Activated CD4-positive, alpha-beta memory T cell treated with anti-CD3 and anti-CD28 coated beads for 36 hours (primary cell): ENCODE data around the gene OR2L13. TPM values are rescaled to one million over a fixed set of nuclear protein-coding genes. Genes with fewer than 3 reads are reported as not detected.

Experiments
- CTCF ChIA-PET: fragments of 350-600 bp; sonication (Branson Sonifier 250); formaldehyde crosslinking; loops from one replicate; lab custom pipeline; 2021; ENCODE audit warnings: antibody characterized with exemption, inconsistent platforms; lab: Charles Lee
- POLR2A ChIA-PET: fragments of 350-600 bp; sonication (Branson Sonifier 250); formaldehyde crosslinking; loops from one replicate; lab custom pipeline; 2021; ENCODE audit warnings: antibody characterized with exemption; lab: Charles Lee
- DNase-seq: peaks from one replicate; pipeline ENCODE4 v3.0.0-alpha.2; 2020
- H3K27ac Mint-ChIP-seq: one replicate; pipeline ENCODE4 v1.8.0; 2021; ENCODE audit warnings: mixed read lengths
- H3K27me3 Mint-ChIP-seq: one replicate; pipeline ENCODE4 v1.8.0; 2021; ENCODE audit warnings: mixed read lengths
- H3K36me3 Mint-ChIP-seq: one replicate; pipeline ENCODE4 v1.8.0; 2021; ENCODE audit warnings: mixed read lengths
- H3K4me1 Mint-ChIP-seq: one replicate; pipeline ENCODE4 v1.8.0; 2021; ENCODE audit warnings: low read depth, mixed read lengths
- H3K4me3 Mint-ChIP-seq: one replicate; pipeline ENCODE4 v1.8.0; 2021; ENCODE audit warnings: mild to moderate bottlenecking, mixed read lengths
- H3K9me3 Mint-ChIP-seq: one replicate; pipeline ENCODE4 v1.8.0; 2021; ENCODE audit warnings: mixed read lengths
- intact Hi-C: fragments of 100-400 bp; cut with micrococcal nuclease; formaldehyde crosslinking; loops from one replicate; pipeline ENCODE4 v1.15.1; 2023
- total RNA-seq, 2 experiments: library from RNA; stranded (reverse); gene quantifications; one replicate each; pipeline ENCODE4 v1.2.3, GENCODE V29; 2021

The OR2L13 gene
- total RNA-seq, 2 experiments from 2014 or later: not detected

DNA sequence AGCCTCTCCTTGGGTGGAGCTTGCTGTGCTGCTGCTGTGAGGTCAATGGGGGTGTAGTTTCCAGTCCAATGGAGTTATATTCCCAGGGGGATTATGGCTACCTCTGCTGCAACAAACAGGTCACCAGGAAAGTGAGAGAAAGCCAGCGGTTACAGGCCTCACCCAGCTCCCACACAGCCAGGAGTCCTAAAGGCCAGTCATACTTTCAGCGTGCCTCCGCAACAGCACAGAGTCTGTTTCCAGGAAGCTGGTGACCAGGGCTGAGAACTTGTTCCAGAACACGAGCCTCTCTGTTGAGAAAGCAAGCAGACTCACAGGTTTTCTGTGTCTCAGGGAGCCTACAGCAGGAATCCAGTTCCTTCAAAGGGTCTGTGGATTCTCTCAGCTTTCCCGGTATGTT, 32.7 kb downstream of the OR2L13 start:
- DNase-seq: no peak
- H3K4me3 Mint-ChIP-seq: no peak overlapping the region
- peaks cover 16% of the 10 kb centered on the region for H3K9me3 Mint-ChIP-seq
- intact Hi-C loops: no loop called here
- H3K27me3 Mint-ChIP-seq: no peaks in the 10 kb centered on the region
- CTCF ChIA-PET: no interaction called here
- no peak overlapping the region for H3K27ac Mint-ChIP-seq
- H3K36me3 Mint-ChIP-seq: no peaks in the 10 kb centered on the region
- no peaks in the 10 kb centered on the region for H3K4me1 Mint-ChIP-seq
- POLR2A ChIA-PET: no interaction called here

DNA sequence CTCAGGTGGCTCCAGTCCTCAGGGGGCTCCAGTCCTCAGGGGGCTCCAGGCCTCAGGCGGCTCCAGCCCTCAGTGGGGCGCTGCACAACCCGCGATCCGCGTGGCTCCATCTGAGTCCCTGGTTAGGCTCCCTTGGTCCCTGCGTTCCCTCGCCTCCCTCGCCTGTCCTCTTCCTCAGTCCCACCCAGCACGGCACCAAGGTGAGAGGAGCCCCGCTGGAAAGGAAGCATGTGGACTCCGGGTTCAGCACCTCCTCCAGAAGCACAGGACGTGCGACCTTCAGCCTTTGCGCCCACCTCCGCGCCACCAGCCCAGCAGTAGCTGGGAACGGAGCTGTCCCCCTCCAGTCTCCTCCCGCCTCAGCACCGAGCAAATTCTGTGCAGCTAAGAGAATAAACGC, 41.8 kb downstream of the OR2L13 start:
- DNase-seq: no peak
- ChIA-PET POLR2A (no interaction called here), CTCF (no interaction called here)
- Mint-ChIP-seq H3K36me3 (no peaks in the 10 kb centered on the region), H3K9me3 (peaks cover 2% of the 10 kb centered on the region), H3K27me3 (no peaks in the 10 kb centered on the region), H3K4me3 (no peak overlapping the region), H3K27ac (no peak overlapping the region), H3K4me1 (no peaks in the 10 kb centered on the region)
- intact Hi-C loops: no loop called here

DNA sequence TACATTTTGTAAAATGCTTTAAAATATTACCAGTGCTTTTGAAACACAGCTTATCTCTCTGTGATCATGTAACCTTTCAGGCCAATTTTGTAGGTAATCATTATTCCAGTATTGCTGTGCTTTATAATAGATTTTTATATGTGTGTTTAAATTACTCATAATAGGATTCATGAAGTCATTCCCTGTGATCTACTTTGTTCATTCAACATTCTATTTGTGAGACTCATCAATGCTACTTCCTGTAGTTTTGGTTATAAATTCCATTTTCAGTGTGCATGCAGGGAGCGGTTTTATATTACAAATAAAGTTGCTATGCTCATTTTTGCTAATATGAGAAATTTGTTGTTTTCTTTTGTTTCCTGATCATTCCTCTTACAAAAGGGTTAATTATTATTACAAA, 45.9 kb downstream of the OR2L13 start:
- H3K27me3 Mint-ChIP-seq: no peaks in the 10 kb centered on the region
- intact Hi-C loops: no loop called here
- no peak overlapping the region for H3K4me3 Mint-ChIP-seq
- peaks cover 3% of the 10 kb centered on the region for H3K9me3 Mint-ChIP-seq
- H3K36me3 Mint-ChIP-seq: no peaks in the 10 kb centered on the region
- CTCF ChIA-PET: no interaction called here
- no peak overlapping the region for H3K27ac Mint-ChIP-seq
- no peak for DNase-seq
- no peaks in the 10 kb centered on the region for H3K4me1 Mint-ChIP-seq
- POLR2A ChIA-PET: no interaction called here

DNA sequence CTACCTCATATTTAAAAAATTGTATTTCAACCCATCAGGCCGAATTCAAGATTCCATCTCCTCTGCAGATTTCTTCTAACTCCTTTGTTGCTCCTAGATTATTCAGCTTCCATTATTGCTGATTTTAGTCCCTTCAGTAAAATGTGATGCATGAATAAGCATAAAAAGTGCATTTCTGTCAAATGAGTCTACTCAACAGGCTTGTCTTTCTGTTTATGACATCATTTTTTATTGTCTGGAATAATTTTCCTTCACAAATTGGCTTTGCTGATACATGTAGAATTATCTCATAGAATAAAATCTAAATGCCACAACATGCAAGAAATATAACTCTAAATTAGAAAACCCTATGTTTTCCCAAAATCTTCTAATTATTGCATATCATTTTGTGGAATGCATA, 48.3 kb downstream of the OR2L13 start:
- Mint-ChIP-seq H3K27ac (no peak overlapping the region), H3K4me3 (no peak overlapping the region), H3K9me3 (peaks cover 12% of the 10 kb centered on the region), H3K27me3 (no peaks in the 10 kb centered on the region), H3K4me1 (no peaks in the 10 kb centered on the region), H3K36me3 (no peaks in the 10 kb centered on the region)
- ChIA-PET CTCF (no interaction called here), POLR2A (no interaction called here)
- intact Hi-C loops: no loop called here
- DNase-seq: no peak

DNA sequence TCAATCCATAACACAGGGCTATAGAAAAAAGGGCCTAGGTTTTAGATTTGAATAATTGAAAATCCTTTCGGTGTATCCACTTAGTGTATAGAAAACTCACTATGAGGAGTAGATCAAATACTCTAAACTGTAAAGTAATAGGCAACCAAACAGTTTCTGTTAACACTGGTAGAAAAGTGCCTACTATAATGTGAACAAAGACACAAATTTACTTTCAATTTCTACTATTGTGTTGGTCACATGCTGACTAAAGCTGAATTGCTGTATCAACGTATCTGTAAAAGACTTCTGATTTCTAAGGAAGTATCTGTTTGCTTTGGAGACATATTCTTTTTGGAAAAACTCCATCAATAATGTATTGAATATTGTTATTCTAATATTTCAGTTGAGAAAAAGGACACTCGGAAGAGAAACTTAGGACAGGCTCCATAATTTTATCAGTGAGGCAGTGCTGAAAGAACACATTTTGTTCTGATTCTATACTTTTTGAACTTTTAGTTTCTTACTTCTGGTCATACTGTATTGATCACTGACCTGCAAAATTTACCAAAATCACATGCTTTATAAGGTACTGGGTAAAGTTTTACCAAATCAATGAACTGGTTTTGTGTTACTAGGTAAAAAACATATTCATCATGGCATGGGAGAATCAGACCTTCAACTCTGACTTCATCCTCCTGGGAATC, 49.7 kb downstream of the OR2L13 start, which contains the start of gene OR2M5:
Gene OR2M5 (plus strand): TSS at position 636 of the 686 bp plus-strand sequence. CDS start 0 bp downstream, at position 636.
- Mint-ChIP-seq H3K27me3 (no peaks in the 10 kb centered on the region), H3K9me3 (peaks cover 12% of the 10 kb centered on the region), H3K36me3 (no peaks in the 10 kb centered on the region), H3K4me1 (no peaks in the 10 kb centered on the region), H3K27ac (no peak within 1 kb of the TSS), H3K4me3 (no peak within 1 kb of the TSS)
- no peak for DNase-seq
- CTCF ChIA-PET: no interaction called here
- POLR2A ChIA-PET: no interaction called here
- intact Hi-C loops: no loop called here

Other genes with a start within 250 kb of the OR2L13 start
- gene TRIM58, start 238.0 kb upstream of the OR2L13 start, total RNA-seq: under 1 TPM in 1 of 2 experiments, not detected in 1; 0.19 TPM
- not detected for gene OR2W3, start 199.6 kb upstream of the OR2L13 start, total RNA-seq
- not detected for gene OR2T8, start 174.9 kb upstream of the OR2L13 start, total RNA-seq
- not detected for gene OR2AJ1, start 170.3 kb upstream of the OR2L13 start, total RNA-seq
- not detected for gene OR2L8, start 146.3 kb upstream of the OR2L13 start, total RNA-seq
- gene OR2AK2, start 130.0 kb upstream of the OR2L13 start, total RNA-seq: not detected
- not detected for gene OR2L5, start 81.5 kb upstream of the OR2L13 start, total RNA-seq
- under 1 TPM in 1 of 2 experiments, not detected in 1; 0.07 TPM for gene OR2L2, start 65.1 kb upstream of the OR2L13 start, total RNA-seq
- not detected for gene OR2L3, start 48.3 kb upstream of the OR2L13 start, total RNA-seq
- gene OR2M5, start 50.0 kb downstream of the OR2L13 start, total RNA-seq: not detected
- gene OR2M2, start 79.6 kb downstream of the OR2L13 start, total RNA-seq: not detected
- not detected for gene OR2M3, start 102.1 kb downstream of the OR2L13 start, total RNA-seq
- not detected for gene OR2M4, start 136.2 kb downstream of the OR2L13 start, total RNA-seq
- not detected for gene OR2T33, start 182.8 kb downstream of the OR2L13 start, total RNA-seq
- not detected for gene OR2T12, start 208.2 kb downstream of the OR2L13 start, total RNA-seq
- gene OR2M7, start 229.4 kb downstream of the OR2L13 start, total RNA-seq: not detected